Measurements from ENCODE around the gene DLX1.

Gene DLX1

DNA sequence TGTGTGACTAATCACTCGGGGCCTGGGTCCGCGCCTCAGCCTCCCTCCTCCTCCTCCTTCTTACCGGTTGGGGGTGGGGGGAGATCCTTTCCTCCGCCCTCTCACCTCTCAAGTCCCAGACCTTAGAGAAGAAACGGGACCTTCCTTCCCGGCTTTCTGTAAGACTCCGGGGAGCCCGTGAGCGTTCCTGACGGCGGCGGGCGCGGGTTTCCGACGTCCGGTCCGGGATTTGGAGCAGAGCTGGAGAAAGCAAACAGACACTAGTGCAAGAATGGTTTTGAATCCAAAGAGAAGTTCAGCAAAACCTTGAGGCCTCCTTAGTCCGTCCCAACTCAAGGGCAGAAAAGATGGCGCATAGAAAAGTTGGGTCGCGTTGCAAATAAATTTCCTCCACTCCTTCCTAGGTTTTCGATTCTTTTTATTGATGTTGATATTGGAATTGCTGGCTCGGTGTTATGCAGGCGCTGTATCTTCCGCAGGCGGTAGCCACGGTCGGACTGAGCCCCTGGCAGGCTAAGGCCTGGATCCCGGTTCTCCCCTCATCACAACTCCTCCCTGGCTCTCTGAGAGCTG lies 2.0 kb downstream of the DLX1 start:
- no peak for DNase-seq (ENCODE audit: low spot score)

DNA sequence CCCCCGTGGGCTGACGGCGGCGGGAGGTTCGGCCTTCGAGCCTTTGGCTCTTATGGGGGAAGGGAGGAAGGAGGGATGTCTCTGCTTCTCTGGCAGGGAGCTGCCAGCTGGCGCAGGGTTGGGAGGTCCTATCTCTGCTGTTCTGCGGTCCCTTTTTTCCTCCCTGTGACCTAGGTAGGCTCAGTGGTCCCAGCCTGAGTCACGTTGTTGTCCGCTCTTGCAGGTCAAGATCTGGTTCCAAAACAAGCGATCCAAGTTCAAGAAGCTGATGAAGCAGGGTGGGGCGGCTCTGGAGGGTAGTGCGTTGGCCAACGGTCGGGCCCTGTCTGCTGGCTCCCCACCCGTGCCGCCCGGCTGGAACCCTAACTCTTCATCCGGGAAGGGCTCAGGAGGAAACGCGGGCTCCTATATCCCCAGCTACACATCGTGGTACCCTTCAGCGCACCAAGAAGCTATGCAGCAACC lies 2.5 kb downstream of the DLX1 start:
- no peak for DNase-seq (ENCODE audit: low spot score)

DNA sequence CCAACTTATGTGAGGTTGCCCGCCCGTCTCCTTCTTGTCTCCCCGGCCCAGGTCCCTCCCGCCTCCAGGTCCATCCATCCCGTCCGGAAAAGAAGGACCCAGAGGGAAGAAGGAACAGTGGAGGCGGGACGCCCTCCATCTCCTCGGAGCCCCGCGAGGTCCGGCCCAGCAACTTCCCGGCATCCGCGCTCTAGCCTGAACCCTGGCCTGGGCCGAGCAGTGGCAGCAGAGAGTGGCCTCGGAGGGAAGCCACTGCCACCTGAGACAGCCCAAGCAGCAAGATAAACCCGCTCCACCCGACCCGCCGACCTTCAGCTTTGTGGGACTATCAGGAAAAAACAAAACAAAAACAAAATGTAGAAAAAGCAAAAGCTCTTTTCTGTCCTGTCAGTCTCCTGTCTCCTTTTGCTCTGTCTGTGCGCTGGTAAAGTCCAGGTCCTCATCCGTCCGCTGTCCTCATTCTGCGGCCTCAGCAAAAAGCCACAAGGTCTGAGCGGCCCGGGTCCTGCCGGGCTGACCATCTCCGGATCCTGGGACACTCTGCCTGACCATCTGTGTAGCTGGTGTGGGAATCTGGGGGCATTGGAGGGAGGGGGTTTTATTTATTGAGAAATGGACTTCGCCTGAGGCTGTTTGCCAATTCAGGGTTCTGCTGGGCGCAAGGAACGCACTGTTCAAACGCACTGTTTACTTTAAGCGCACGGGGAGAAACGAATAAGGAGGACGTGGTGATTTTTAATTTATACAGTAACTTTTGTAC lies 3.1 kb downstream of the DLX1 start:
- DNase-seq (ENCODE audit: low spot score) = no peak

DNA sequence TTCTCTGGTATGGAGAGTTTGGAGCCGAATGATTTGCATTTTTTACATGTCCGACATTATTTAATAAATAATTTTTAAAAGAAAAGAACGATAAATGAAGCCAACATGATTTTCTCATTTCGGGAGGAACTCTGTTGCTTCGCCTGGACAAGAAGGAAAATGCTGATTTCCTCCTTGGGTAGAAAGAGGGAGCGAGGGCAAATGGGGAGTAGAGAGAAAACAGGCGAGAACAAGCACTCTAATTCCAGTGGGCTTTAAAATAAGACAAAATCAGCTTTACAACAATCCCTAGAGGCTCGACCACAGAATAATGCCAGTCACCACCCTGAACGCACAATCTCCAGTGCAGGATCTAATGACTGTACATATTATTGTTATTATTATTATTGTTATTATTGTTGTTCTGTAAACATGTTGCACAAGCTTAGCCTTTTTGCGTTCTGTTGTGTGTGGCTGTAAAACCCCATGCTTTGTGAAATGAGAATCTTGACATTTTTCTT lies 3.7 kb downstream of the DLX1 start:
- no peak for DNase-seq (ENCODE audit: low spot score)

DNA sequence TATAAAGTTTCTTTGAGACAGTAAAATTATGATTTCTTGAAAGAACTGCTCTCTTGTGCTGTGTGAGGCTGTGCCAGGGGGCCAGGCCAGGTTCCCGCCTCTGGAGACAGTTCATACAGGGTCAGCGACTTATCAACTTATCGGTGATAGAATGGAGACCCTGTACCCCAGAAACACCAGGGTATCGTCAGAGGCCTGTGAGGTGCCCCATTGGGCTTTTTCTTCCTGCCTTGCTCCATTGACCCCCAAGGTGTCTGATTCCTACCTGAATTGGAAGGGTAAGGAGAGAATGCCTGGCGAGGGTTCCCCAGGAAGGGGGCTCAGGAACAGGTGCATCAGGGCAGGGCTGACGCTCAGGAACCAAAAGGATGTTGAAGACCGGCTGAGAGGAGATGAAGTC lies 4.3 kb downstream of the DLX1 start:
- DNase-seq (ENCODE audit: low spot score) = no peak

DNA sequence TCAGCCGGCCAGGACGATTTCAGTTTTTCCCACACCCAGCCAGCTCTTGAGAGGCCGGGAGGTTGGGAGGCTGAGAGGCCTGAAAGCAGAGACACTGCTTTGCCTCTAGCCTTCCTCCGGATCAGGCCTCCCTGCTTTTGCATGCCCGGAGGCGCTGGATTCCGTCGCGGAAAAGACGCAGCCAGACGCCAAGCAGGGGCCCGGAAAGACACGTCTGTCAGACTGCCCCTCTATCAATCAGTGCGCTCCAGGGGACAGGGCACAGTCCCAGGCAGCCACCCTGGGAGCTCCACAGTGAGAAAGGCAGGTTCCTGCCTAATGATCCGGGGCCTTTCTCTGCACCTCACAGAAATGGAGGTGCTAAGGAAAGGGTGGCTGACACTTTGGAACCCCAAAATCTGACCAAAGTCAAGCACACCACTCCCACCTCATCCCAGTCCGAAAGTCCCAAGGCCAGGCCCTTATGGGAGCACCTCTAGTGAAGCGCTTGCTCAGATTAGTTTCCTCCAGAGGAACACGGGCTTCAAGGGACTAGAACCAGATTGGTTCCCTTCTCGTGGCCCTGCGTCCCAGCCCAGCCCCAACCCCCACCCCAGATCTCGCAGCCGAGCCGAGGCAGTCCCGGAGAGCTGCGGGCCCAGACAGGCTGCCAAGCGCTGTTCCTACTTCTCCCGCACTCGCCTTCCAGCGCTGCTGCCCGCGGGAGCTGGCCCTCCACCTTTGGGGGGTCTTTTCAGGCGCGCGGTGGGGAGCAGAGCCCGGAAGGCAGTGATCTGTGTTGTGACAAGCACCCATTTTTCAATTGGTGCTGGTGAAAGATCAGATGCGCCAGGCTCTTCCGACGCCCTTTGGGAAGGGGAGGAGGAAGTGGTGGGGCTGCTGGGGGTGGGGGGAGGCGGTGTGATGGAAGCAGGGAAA lies 5.0 kb downstream of the DLX1 start:
- no peak for DNase-seq (ENCODE audit: low spot score)

DNA sequence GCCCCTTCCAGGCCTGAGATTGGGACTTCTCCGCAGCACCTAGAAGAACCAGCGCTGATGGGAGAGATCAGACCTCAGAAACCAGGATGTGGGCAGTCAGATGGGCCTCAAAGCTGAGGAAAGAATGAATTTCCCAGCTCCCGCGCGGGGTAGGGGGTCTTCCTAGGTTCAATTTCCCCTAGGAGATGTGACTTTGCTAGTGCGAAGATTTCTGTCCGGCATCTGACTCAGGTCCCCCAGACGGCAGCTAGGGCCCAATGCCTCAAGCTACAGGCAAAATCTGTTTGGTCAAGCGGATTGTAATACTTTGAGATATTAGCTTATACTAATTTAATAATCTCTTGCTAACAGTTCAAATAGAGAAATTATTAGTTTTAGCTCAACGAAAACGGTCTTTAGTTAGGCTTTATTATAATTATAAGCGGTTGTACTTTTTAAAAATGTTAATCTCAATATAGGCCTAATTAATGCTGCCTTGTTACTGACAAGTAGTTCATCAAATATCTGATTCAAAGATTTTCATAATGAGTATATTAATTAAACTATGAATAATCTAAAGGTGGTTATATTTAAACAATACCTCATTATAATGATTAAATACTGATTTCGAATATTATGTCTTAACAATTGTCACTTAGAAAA lies 5.8 kb downstream of the DLX1 start:
- no peak for DNase-seq (ENCODE audit: low spot score)

DNA sequence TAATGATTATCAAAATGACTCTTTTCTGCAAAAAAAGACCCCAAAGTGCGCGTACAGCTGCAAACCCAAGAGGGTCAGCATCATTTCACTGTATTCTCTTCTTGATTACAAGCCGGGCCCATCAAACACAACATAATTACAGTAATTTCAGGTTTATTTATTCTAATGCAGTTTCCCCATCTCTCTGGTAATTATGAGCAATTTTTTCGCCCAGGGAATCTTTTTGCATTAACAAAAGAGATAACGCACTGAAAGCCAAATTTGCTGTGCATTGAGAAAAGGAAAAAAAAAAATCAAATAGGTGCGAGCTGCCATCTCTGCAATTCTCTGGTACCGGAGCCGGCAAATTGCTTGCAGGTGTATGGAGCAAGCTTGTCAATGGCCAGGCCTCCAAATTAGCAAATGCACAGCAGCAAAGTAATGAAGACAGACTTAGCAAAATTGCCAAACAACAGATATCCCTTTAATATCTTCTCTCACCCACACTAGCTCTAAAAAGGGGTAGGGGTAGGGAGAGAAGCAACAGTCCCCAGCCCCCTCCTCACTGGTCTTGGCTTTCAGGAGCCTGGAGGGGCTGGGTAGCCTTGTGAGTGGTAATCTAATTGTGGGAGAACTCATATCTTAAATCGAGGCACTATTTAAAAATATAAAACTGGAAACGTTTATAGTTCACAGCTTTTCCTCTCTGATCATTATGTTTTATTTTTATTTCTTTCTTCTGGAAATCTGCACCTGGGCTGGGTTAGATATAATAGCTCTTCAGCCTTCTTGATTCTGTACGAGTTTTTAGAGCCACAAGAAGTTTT lies 6.7 kb downstream of the DLX1 start:
- DNase-seq (ENCODE audit: low spot score) = no peak

DNA sequence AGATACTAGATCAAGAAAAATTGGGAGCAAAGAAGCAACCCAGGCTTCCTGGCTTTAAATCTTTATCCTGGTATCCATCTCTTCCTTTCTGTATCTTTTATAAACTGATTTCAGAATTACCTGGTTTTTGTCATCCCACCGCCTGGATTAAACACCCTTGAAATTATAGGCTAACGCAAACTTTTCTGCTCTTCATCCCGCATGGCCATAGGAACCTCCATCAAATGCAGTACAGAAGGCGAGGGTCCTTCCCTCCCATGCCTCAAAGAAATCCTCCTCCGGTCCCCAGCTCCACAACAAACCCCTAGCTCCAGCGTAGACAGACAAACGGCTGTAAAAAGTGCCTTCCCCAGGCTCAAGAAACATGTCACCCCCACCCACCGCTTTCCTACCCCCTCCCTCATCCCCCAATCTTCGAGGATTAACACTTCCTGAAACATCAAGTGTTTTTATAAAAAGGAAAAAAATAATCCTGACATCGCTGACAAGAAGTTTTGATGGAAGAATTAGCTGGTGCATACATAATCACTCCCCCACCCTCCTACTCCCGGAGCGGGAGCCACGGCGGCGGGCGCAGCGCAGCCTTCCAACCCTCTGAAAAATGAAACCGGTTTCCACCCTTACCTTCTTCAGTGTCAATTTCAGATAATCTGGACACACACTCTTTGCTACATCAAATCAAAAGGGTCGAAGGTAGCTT lies 7.6 kb downstream of the DLX1 start:
- no peak for DNase-seq (ENCODE audit: low spot score)

DNA sequence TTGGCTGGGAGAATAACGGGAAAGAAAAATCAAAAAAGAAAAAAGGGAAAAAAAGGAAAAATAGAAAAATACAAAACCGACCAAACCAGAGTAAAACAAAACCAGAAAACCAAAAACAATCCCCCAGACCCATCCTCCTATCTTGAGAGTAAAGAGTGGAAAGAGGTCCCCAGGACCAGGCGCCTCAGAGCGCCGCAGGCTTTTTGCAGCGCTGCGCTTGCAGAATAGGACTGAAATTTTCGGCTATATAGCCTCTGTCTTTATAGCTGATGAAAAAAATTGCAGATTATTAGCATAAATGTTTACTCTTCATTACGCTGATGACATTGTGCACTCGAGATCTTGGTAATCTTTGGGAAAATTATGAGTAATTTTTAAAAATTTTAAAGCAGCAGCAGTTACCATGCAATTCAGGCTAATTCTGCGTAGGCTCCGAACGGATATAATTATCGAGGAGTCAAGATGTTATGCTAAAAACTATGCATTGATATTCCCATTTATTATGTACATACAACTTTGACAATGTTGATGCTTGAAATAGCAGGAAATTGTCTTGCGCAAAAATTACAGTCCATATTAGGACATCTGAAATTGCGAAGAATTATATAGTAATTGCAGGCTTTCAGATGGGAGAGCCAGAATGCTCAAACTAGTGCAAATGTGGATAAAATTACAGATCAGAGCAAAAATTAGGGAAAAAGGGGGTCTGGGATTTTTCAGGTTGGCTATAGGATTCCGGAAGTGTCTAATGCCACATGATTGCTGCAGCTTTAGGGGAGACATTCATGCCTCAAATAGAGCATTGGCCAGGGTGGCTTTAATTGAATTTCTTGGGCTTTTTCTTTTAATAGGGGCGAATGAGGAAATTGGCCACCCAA lies 8.3 kb downstream of the DLX1 start:
- DNase-seq (ENCODE audit: low spot score) = no peak

DNA sequence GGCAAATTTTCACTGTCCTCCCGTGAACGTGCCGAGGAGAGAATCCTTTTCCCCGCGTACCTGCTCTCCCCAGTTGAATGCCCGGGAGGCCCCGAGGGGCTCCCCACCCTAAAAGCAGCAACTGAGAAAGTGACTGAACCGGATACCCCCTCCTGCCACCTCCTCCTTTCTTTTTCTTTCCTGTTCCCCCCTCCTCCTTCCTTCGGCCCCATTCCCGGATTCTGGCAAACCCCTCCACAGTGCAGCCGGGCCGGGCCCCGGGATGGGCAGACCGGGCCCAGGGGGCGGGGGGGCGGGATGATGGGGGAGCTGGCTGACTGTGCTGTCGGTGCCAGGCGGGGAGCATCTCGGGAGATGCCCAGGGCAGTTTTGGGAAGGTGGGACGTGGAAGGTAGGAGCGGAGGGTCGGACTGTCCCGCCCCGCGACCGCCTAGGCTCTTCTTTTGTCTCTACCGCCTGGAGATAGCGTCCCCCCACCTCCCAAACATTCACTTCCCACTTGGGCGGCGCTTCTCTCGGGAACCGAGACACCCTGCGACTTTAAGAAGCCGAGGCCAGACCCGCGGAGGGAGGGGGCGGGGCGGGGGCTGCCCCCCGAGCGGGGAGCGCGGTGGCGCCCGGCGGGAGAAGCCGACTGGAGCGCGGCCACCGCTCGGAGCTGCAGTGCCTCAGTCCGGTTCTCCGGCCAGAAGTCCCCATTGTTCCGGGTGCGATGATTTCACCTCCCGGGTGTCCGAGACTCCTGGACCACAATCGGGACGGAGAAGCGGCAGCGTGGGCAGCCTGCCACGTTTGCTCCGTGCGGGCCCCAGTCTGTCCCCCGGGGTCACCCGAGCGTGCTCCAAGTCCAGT lies 9.2 kb downstream of the DLX1 start:
- DNase-seq (ENCODE audit: low spot score) = peak; percentile 60

DNA sequence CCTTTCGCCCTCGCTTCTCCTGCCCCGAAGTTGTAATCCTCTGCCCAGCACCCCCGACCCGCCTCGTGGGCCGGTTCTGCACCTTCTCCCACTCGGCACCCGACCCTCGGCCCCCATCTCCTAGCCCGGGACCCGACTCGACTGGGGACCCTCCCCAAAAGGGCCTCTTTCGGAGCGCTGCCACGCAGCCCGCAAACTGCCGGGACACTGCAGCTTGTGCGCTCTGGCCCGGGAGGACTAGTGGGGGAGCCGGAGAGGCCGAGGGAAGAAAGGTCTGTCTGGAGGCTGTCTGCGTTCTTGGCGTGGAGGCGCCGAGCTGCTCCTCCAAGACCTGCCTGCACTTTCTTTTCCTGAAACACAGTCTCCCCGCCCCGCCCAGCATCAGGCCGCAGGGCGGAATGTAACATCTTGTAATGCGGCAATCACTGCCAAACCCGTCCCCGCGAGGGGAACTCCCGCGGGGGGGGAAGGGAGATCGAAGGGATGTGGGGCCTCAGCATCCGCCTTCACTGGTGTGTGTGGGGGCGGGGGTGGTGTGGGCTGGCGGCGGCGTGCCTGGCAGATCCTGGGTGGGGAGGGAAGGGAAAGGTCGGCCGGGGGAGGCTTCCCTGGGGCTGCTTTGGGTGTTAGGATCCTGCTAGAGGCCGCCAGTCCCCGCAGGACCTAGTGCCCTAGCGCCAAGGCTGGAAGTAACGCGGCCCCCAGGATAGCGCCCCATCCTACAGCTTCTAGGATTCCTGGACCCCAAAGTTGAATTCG lies 10.0 kb downstream of the DLX1 start:
- peak; percentile 66 for DNase-seq (ENCODE audit: low spot score)

DNA sequence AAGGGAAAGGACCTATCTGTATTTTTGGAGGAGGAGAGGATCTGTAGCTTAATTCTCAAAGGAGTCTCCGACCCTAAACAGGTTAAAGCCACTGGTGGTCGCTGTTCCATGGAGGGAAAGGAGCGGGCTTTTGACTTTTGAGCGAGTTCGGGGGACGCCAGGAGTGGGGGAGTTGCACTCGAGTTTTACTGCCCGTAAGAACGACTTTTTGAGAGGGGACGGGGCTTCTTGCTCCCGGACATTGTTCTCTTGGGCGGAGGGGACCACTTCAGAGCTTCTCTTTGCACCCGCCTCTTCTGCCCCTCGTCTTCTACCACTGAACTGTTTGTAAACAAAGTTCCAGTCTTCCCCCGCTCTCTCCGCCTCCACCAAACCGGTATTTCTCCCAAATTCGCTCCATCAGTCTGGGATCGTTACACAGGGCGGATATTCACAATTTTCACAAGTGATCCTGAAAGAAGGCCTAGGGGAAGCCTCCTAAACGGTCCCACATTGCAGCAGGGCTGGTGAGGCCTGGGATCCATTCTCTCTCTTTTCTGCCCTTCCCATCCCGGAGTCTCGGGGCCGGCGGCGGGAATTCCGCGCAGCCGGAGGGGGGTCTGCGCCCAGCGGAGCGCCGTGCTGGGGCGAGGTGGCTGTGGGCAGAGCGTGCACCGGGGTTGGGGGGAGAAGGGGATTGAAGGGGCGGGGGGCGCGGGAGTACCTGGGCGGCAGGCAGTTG lies 10.8 kb downstream of the DLX1 start:
- no peak for DNase-seq (ENCODE audit: low spot score)

DNA sequence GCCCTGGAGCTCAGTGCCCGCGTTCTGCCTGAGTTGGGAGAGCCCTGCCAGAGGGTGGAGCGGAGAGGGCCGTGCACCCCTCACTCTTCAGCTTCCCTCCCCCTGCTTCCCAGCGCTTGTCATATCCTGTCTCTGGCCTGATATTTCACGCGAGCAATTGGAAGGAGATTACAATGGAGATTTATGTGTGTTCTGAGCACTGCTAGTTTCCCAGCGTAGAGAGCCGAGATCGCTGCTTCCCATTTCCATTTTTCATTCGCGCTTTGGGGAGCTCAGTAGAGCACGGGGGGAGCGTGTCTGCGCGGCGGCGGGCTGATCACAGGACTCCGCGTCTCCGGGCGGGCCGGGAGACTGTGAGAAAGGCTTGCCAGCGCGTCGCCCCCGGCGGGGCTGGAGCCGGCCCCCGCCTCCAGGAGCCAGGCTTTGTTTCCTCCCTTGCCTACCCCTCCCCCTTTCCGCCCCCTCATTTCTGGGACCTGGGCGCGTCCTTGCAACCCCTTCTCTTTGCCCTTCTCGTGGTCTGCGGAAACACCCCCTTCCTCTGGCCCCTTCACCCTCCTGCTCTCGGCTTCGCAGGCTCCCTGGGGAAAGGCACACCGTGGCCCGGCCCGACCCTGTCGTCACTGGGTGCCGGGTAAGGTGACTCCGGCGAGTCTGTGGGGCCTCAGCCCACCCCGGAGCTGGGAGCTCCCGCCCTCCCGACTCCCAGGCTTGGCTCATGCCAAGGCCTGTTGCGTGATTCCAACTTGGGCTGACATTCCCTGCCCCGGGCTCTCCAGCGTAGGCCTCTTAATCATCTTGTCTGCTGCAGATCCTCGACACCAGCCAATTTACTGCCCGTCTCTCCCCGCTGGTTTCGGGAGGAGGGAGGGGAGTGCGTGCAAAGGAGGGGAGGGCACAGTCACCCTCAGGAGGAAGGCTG lies 11.6 kb downstream of the DLX1 start:
- DNase-seq (ENCODE audit: low spot score) = peak; percentile 64

DNA sequence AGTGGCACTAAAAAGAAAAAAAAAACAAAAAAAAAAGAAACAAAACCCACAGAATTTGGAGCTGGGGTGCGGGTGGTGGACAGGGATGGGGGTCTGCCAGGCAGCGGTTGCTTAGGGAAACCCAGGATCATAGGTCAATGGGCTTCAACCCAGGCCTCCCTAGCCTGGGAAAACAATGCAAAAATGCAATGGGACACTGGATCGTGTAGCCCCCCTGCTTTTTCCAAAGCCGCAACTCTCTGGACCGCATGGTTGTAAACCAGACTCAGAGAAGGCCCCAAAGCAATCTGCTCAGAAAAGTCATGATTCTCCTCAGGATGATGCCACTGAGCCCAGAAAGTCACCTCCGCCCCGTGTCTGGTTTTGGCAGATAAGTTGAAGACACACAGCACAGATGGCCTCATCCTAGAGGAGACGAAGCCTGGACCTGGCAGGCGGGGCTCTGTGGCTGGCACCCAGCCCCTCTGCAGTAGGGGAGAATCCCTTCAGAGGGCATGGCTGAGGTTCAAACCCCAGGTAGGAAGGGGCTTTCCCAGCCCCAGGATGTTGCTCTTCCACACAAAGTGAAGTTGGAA lies 12.3 kb downstream of the DLX1 start:
- DNase-seq (ENCODE audit: low spot score) = peak; percentile 69

DNA sequence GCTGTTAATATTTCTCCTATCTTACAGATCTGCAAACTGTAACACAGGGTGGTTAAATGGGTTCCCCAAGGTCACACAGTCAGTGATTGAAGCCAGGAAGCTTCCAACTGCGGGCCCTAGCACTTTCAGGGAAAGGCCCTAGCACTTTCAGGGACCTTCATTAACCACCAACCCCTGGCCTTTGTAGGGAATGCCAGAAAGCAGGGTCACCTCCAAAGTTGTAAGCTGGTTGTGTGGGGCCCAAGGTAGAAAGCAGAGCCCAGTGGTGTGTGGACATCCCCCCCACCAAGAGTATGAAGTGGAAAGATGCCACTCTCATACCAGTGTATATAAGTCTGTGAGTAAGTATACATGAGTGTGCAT lies 13.0 kb downstream of the DLX1 start:
- DNase-seq (ENCODE audit: low spot score) = no peak

All from D341Med (cell line).